Astrocyte (in vitro differentiated cells and primary cell): ENCODE measurements around the gene TUBGCP5. TPM values are rescaled to one million over a fixed set of nuclear protein-coding genes. Genes with fewer than 3 reads are reported as not detected.

Source experiments
- DNase-seq: peaks from one replicate; pipeline ENCODE4 v3.0.0-alpha.2; 2010; ENCODE audit warnings: low read depth
- FAIRE-seq: peaks from 2 replicates; lab custom pipeline; 2011; peaks lifted over from hg19 to GRCh38; lab: Jason Lieb, UNC
- H2AFZ ChIP-seq: 2 replicates; pipeline ENCODE4 v1.6.0; 2012; ENCODE audit warnings: low read depth, low read length, inconsistent platforms
- H3K27ac ChIP-seq: 2 replicates; pipeline ENCODE4 v1.5.1; 2011; ENCODE audit warnings: low read depth, low read length, inconsistent platforms
- H3K27me3 ChIP-seq: 2 replicates; pipeline ENCODE4 v1.6.0; 2011; ENCODE audit warnings: low read length, inconsistent platforms; ENCODE audit not compliant: insufficient read depth
- H3K36me3 ChIP-seq: 2 replicates; pipeline ENCODE4 v1.5.1; 2011; ENCODE audit warnings: low read length, inconsistent platforms; ENCODE audit not compliant: insufficient read depth
- H3K4me1 ChIP-seq: 2 replicates; pipeline ENCODE4 v1.5.1; 2011; ENCODE audit warnings: low read length, inconsistent platforms; ENCODE audit not compliant: insufficient read depth
- H3K4me2 ChIP-seq: 2 replicates; pipeline ENCODE4 v1.6.0; 2012; ENCODE audit warnings: low read length, inconsistent platforms
- H3K4me3 ChIP-seq: 2 replicates; pipeline ENCODE4 v1.5.1; 2011; ENCODE audit warnings: low read depth, mild to moderate bottlenecking, low read length, inconsistent platforms; ENCODE audit not compliant: insufficient read depth
- H3K79me2 ChIP-seq: 2 replicates; pipeline ENCODE4 v1.6.0; 2012; ENCODE audit warnings: mild to moderate bottlenecking, low read length, inconsistent platforms; ENCODE audit not compliant: insufficient read depth
- H3K9ac ChIP-seq: 2 replicates; pipeline ENCODE4 v1.6.0; 2012; ENCODE audit warnings: mild to moderate bottlenecking, low read length, inconsistent platforms
- H3K9me3 ChIP-seq: 2 replicates; pipeline ENCODE4 v1.5.1; 2012; ENCODE audit warnings: low read depth, mild to moderate bottlenecking, low read length, inconsistent platforms; ENCODE audit not compliant: insufficient read depth
- H4K20me1 ChIP-seq: 2 replicates; pipeline ENCODE4 v1.6.0; 2012; ENCODE audit warnings: low read length, inconsistent platforms; ENCODE audit not compliant: insufficient read depth
- H3K27ac Mint-ChIP-seq: one replicate; pipeline ENCODE4 v1.8.0; 2021; ENCODE audit warnings: mild to moderate bottlenecking, mixed read lengths; ENCODE audit not compliant: unreplicated experiment
- H3K27me3 Mint-ChIP-seq: one replicate; pipeline ENCODE4 v1.8.0; 2021; ENCODE audit warnings: low read depth, mixed read lengths; ENCODE audit not compliant: unreplicated experiment
- H3K36me3 Mint-ChIP-seq: one replicate; pipeline ENCODE4 v1.8.0; 2021; ENCODE audit warnings: low read depth, mixed read lengths; ENCODE audit not compliant: unreplicated experiment
- H3K4me1 Mint-ChIP-seq: one replicate; pipeline ENCODE4 v1.8.0; 2021; ENCODE audit warnings: low read depth, mixed read lengths; ENCODE audit not compliant: unreplicated experiment
- H3K4me3 Mint-ChIP-seq: one replicate; pipeline ENCODE4 v1.8.0; 2021; ENCODE audit warnings: mild to moderate bottlenecking, moderate library complexity, mixed read lengths; ENCODE audit not compliant: unreplicated experiment
- H3K9me3 Mint-ChIP-seq: one replicate; pipeline ENCODE4 v1.8.0; 2021; ENCODE audit warnings: mild to moderate bottlenecking, mixed read lengths; ENCODE audit not compliant: unreplicated experiment
- EZH2 ChIP-seq: IDR thresholded peaks from 2 replicates; pipeline ENCODE4 v1.6.1; 2012; ENCODE audit warnings: mild to moderate bottlenecking, low read length, inconsistent platforms; ENCODE audit not compliant: insufficient read depth
- total RNA-seq: library from RNA; stranded (reverse); gene quantifications from 2 replicates; pipeline ENCODE4 v1.2.1, GENCODE V29; 2021
- TF ChIP-seq, protein P1 (sequence below): IDR thresholded peaks from 2 replicates; pipeline ENCODE4 v1.5.1; 2011; ENCODE audit warnings: low read depth, mild to moderate bottlenecking, inconsistent platforms, low read length, moderate library complexity; ENCODE audit not compliant: insufficient read depth

TUBGCP5 gene
- total RNA-seq, 1 donor from 2014 or later = 13.8 TPM

DNA sequence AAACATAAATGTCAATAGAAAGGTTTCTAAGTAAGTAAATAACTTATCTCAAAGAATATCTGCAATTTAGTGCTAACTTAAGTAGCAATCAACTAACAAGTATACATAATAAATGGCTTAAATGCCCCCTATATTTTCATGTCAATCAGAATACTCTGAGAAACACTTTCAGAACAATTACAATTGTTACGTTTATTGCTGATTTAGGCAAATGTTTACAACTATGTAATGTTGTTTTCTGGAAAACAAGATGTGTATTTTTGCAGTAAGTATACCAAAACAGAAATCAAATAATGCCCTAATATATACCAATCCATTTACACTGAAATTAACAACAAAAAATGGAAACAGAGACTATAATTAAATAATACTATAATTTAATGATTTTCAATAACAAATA lies 13.2 kb downstream of the TUBGCP5 start:
- H3K4me3 ChIP-seq = no peak overlapping the region
- H3K36me3 ChIP-seq = peaks cover 44% of the 10 kb centered on the region
- no peak overlapping the region for H3K27ac ChIP-seq
- FAIRE-seq = no peak
- Mint-ChIP-seq H3K4me3 (no peak overlapping the region), H3K4me1 (peaks cover 3% of the 10 kb centered on the region), H3K36me3 (peaks cover 1% of the 10 kb centered on the region), H3K27me3 (no peaks in the 10 kb centered on the region), H3K9me3 (no peaks in the 10 kb centered on the region), H3K27ac (no peak overlapping the region)
- no peaks in the 10 kb centered on the region for H3K79me2 ChIP-seq
- no peak overlapping the region for H3K4me2 ChIP-seq
- no peak for TF ChIP-seq EZH2
- TF ChIP-seq, protein P1, sequence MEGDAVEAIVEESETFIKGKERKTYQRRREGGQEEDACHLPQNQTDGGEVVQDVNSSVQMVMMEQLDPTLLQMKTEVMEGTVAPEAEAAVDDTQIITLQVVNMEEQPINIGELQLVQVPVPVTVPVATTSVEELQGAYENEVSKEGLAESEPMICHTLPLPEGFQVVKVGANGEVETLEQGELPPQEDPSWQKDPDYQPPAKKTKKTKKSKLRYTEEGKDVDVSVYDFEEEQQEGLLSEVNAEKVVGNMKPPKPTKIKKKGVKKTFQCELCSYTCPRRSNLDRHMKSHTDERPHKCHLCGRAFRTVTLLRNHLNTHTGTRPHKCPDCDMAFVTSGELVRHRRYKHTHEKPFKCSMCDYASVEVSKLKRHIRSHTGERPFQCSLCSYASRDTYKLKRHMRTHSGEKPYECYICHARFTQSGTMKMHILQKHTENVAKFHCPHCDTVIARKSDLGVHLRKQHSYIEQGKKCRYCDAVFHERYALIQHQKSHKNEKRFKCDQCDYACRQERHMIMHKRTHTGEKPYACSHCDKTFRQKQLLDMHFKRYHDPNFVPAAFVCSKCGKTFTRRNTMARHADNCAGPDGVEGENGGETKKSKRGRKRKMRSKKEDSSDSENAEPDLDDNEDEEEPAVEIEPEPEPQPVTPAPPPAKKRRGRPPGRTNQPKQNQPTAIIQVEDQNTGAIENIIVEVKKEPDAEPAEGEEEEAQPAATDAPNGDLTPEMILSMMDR = no peak
- no peaks in the 10 kb centered on the region for H3K4me1 ChIP-seq
- no peaks in the 10 kb centered on the region for H3K9me3 ChIP-seq
- H3K27me3 ChIP-seq = no peaks in the 10 kb centered on the region
- no peaks in the 10 kb centered on the region for H4K20me1 ChIP-seq
- H3K9ac ChIP-seq = no peak overlapping the region
- no peak for DNase-seq
- no peak overlapping the region for H2AFZ ChIP-seq

DNA sequence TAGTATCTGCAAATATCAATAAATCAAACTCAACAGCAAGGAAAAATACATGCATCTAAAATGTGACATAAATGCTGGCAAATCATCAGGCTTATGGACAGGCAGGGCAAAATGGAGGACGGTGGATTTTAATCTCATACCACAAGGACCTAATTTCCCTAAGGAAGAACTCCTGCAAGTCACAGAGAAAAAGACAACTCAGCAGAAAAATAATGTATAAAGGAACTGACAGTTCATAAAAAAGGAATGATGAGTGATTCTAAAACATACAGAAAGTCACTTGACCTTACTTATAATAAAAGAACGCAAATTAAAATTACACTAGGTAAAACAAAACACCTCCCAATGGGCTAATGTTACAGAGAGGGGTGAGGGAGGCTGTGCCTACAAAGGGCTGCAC lies 17.2 kb downstream of the TUBGCP5 start:
- peaks cover 3% of the 10 kb centered on the region for H3K4me1 Mint-ChIP-seq
- TF ChIP-seq, protein P1 = no peak
- Histone ChIP-seq H3K4me2 (no peak overlapping the region), H3K9ac (no peak overlapping the region), H3K4me3 (no peak overlapping the region), H3K27ac (no peak overlapping the region), H3K4me1 (no peaks in the 10 kb centered on the region), H3K27me3 (no peaks in the 10 kb centered on the region), H2AFZ (no peak overlapping the region), H3K9me3 (no peaks in the 10 kb centered on the region), H4K20me1 (no peaks in the 10 kb centered on the region), H3K36me3 (peaks cover 52% of the 10 kb centered on the region), H3K79me2 (no peaks in the 10 kb centered on the region)
- H3K4me3 Mint-ChIP-seq = no peak overlapping the region
- peaks cover 1% of the 10 kb centered on the region for H3K36me3 Mint-ChIP-seq
- H3K27me3 Mint-ChIP-seq = no peaks in the 10 kb centered on the region
- H3K9me3 Mint-ChIP-seq = no peaks in the 10 kb centered on the region
- H3K27ac Mint-ChIP-seq = no peak overlapping the region
- FAIRE-seq (no peak), DNase-seq (no peak)

DNA sequence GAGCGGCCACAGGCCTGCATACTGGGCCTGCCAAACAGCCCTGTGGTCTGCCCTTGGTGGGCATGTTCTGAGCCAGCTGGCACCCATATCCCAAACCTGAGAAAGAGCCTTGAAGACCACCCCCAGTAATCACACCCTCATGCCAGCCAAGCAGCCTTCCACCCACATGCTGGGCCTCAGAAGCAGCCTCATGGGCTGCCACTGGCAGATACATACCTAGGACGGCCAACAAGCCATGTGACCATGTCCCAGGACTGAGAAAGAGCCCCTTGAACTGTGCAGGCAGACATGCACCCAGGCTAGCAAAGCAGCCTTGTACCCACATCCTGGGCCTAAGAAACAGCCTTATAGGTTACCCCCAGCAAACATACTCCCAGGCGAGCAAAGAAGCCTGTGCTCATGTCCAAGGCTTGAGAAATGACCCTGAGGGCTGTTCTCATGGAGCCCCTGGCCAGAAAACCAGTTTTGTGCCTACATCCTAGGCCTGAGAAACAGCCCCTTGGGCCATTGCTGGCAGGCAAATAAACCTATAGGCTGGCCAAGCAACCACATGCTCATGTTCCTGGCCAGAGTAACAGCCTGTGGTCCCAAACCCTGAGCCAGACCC lies 24.9 kb downstream of the TUBGCP5 start:
- H3K9me3 Mint-ChIP-seq = no peaks in the 10 kb centered on the region
- FAIRE-seq (no peak), DNase-seq (no peak)
- peaks cover 10% of the 10 kb centered on the region for H3K36me3 Mint-ChIP-seq
- H3K36me3 ChIP-seq = peaks cover 32% of the 10 kb centered on the region
- H3K27ac ChIP-seq = no peak overlapping the region
- H4K20me1 ChIP-seq = peaks cover 14% of the 10 kb centered on the region
- peaks cover 7% of the 10 kb centered on the region for H3K79me2 ChIP-seq
- H3K9ac ChIP-seq = no peak overlapping the region
- no peaks in the 10 kb centered on the region for H3K4me1 ChIP-seq
- no peaks in the 10 kb centered on the region for H3K9me3 ChIP-seq
- no peaks in the 10 kb centered on the region for H3K27me3 ChIP-seq
- H3K27me3 Mint-ChIP-seq = no peaks in the 10 kb centered on the region
- H3K4me2 ChIP-seq = no peak overlapping the region
- H2AFZ ChIP-seq = no peak overlapping the region
- H3K4me1 Mint-ChIP-seq = no peaks in the 10 kb centered on the region
- no peak overlapping the region for H3K4me3 Mint-ChIP-seq
- TF ChIP-seq, protein P1 = no peak
- TF ChIP-seq EZH2 = no peak
- no peak overlapping the region for H3K4me3 ChIP-seq
- H3K27ac Mint-ChIP-seq = no peak overlapping the region
